HepG2 (cell line): Measurements from ENCODE around the gene FRMD3. TPM values are rescaled to one million over a fixed set of nuclear protein-coding genes. Genes with fewer than 3 reads are reported as not detected.

ENCODE experiments used
- ATAC-seq: fragments of 200-7000 bp; cut with Tn5 transposase; 3 replicates; pipeline ENCODE4 v1.9.1; 2020; ENCODE audit warnings: mild to moderate bottlenecking, moderate library complexity
- BruUV-seq: library from RNA; stranded (reverse); fragments of 400-500 nt; replicated peaks from 2 replicates; lab custom pipeline; 2021; lab: Mats Ljungman, UMichigan
- CTCF ChIA-PET: fragments of 300-600 bp; formaldehyde crosslinking; extraction: SDS; loops from one replicate; lab custom pipeline; 2021; ENCODE audit warnings: low total read pairs, inconsistent platforms, low intra/inter-chr PET ratio; lab: Yijun Ruan, JAX
- POLR2A ChIA-PET: fragments of 350-600 bp; sonication (Branson Sonifier 250); formaldehyde crosslinking; loops from one replicate; lab custom pipeline; 2020; ENCODE audit warnings: antibody characterized with exemption, inconsistent platforms; lab: Yijun Ruan, JAX
- DNase-seq: peaks from one replicate; pipeline ENCODE4 v3.0.0-alpha.2; 2015; ENCODE audit warnings: low spot score
- FAIRE-seq: peaks from 3 replicates; lab custom pipeline; 2011; peaks lifted over from hg19 to GRCh38; lab: Jason Lieb, UNC
- H2AFZ ChIP-seq: one replicate; pipeline ENCODE4 v1.6.1; 2011; ENCODE audit warnings: low read length, inconsistent platforms
- H3K27ac ChIP-seq: fragments of 300-600 bp; 3 replicates; pipeline ENCODE4 v1.8.0; 2011; ENCODE audit warnings: mixed run types, mild to moderate bottlenecking, mixed read lengths, low read length, inconsistent platforms; ENCODE audit not compliant: insufficient read depth; ENCODE audit errors: extremely low read length
- H3K27me3 ChIP-seq, 2 experiments: fragments of 200-600 bp in 1 of 2; 2 replicates in 1 of 2; 3 replicates in 1 of 2; pipeline versions ENCODE4 v1.6.0 to v1.8.0; 2011; ENCODE audit warnings: low read length in 2 of 2, mild to moderate bottlenecking in 2 of 2, moderate library complexity in 2 of 2, inconsistent platforms in 1 of 2; ENCODE audit not compliant: insufficient read depth in 2 of 2, control insufficient read depth in 1 of 2
- H3K36me3 ChIP-seq, 2 experiments: fragments of 200-600 bp in 1 of 2; replicated peaks in 1 of 2; 2 replicates in 1 of 2; 3 replicates in 1 of 2; pipeline versions ENCODE4 v1.5.1 to v1.8.0; 2011; ENCODE audit warnings: low read length in 2 of 2, inconsistent platforms in 1 of 2; ENCODE audit not compliant: insufficient read depth in 2 of 2, control insufficient read depth in 1 of 2
- H3K4me1 ChIP-seq: 2 replicates; pipeline ENCODE4 v1.5.1; 2012; ENCODE audit warnings: low read length, inconsistent platforms; ENCODE audit not compliant: insufficient read depth
- H3K4me2 ChIP-seq: 2 replicates; pipeline ENCODE4 v1.6.0; 2011; ENCODE audit warnings: low read depth, low read length, inconsistent platforms
- H3K4me3 ChIP-seq, 3 experiments: fragments of 200-600 bp in 1 of 3; sonication (generic), shearing (Covaris generic) in 1 of 3; replicated peaks in 1 of 3; 2 replicates each; pipeline ENCODE4 v1.5.1; 2011 to 2016; ENCODE audit warnings: low read length in 3 of 3, inconsistent platforms in 2 of 3, low read depth in 2 of 3, mild to moderate bottlenecking in 2 of 3, control low read depth in 1 of 3, mixed read lengths in 1 of 3; ENCODE audit not compliant: insufficient read depth in 1 of 3
- H3K79me2 ChIP-seq: one replicate; pipeline ENCODE4 v1.6.1; 2011; ENCODE audit warnings: low read length, inconsistent platforms; ENCODE audit not compliant: insufficient read depth
- H3K9ac ChIP-seq: 2 replicates; pipeline ENCODE4 v1.6.0; 2011; ENCODE audit warnings: mild to moderate bottlenecking, low read depth, low read length, inconsistent platforms; ENCODE audit not compliant: insufficient read depth
- H3K9me3 ChIP-seq: 2 replicates; pipeline ENCODE4 v1.5.1; 2012; ENCODE audit warnings: mild to moderate bottlenecking, low read length
- H4K20me1 ChIP-seq: 2 replicates; pipeline ENCODE4 v1.6.0; 2011; ENCODE audit warnings: inconsistent platforms, mild to moderate bottlenecking, low read length, moderate library complexity; ENCODE audit not compliant: insufficient read depth
- SYNCRIP ChIP-seq: fragments of 200-400 bp; formaldehyde crosslinking; IDR thresholded peaks from 2 replicates; pipeline ENCODE4 v1.6.1; 2018; ENCODE audit warnings: mild to moderate bottlenecking, low read depth, low read length; ENCODE audit not compliant: insufficient read depth
- ZNF337 ChIP-seq: sonication (generic); formaldehyde crosslinking; IDR thresholded peaks from 2 replicates; pipeline ENCODE4 v1.5.1; 2020; ENCODE audit warnings: missing genetic modification reagents, low read depth, mild to moderate bottlenecking, borderline replicate concordance
- ZNF563 ChIP-seq: sonication (generic); formaldehyde crosslinking; IDR thresholded peaks from 2 replicates; pipeline ENCODE4 v1.8.0; 2022; ENCODE audit warnings: mild to moderate bottlenecking, moderate library complexity, missing genetic modification reagents
- ZNF569 ChIP-seq: sonication (generic); formaldehyde crosslinking; IDR thresholded peaks from 2 replicates; pipeline ENCODE4 v1.5.0; 2020; ENCODE audit warnings: mild to moderate bottlenecking, missing genetic modification reagents, moderate library complexity, borderline replicate concordance
- ZNF777 ChIP-seq: sonication (generic); formaldehyde crosslinking; IDR thresholded peaks from 2 replicates; pipeline ENCODE4 v1.4.0; 2020; ENCODE audit warnings: missing genetic modification reagents
- WGBS: methylation state at CpG from one replicate; pipeline ENCODE4 v1.1.6; 2017; ENCODE audit warnings: low lambda C conversion rate; 5-methylcytosine and 5-hydroxymethylcytosine counted together
- in situ Hi-C: cut with HindIII; loops from 2 replicates; pipeline ENCODE4 v1.10.0; 2017; ENCODE audit warnings: low pct_unique_long_range_greater_than_20kb; ENCODE audit not compliant: extremely low pct_ligation_motif_present
- intact Hi-C: fragments of 100-400 bp; cut with micrococcal nuclease; formaldehyde crosslinking; loops from one replicate; pipeline ENCODE4 v1.10.0; 2022; ENCODE audit not compliant: unreplicated experiment
- polyA plus RNA-seq, 8 experiments: library from polyadenylated mRNA; depleted of rRNA in 3 of 8; stranded (reverse) in 7 of 8; unstranded in 1 of 8; fragments of >200 nt; fragmentation: Illumina TruSeq in 4 of 8; extraction: Trizol in 4 of 8; gene quantifications; 2 replicates each; pipeline versions ENCODE4 v1.2.1 to v1.2.3, GENCODE V29; 2011 to 2016; ENCODE audit warnings: low read depth in 4 of 8, missing spikeins in 1 of 8, mixed read lengths in 1 of 8; ENCODE audit not compliant: insufficient read depth in 1 of 8
- total RNA-seq, 5 experiments: library from RNA; depleted of rRNA; stranded (reverse); fragments of >200 nt; fragmentation: Illumina TruSeq; extraction: Trizol; gene quantifications; 2 replicates each; pipeline ENCODE4 v1.2.3, GENCODE V29; 2016; ENCODE audit warnings: low read depth in 1 of 5
- TF ChIP-seq, protein P1 (sequence below): sonication (generic); formaldehyde crosslinking; conservative IDR thresholded peaks from 2 replicates; pipeline ENCODE4 v1.4.0; 2020; ENCODE audit warnings: missing genetic modification reagents
- TF ChIP-seq, protein P2 (sequence below): sonication (generic); formaldehyde crosslinking; IDR thresholded peaks from 2 replicates; pipeline ENCODE4 v1.5.0; 2020; ENCODE audit warnings: missing genetic modification reagents
- TF ChIP-seq, protein P3 (sequence below): sonication (generic); formaldehyde crosslinking; conservative IDR thresholded peaks from 2 replicates; pipeline ENCODE4 v1.8.1; 2023; ENCODE audit warnings: missing genetic modification reagents

The FRMD3 gene
- total and polyA plus RNA-seq, 2 of the 13 experiments (the other 11 are each of a cell fraction or from before 2014, with no cell fraction given) = 3.2 to 7.7 TPM

DNA sequence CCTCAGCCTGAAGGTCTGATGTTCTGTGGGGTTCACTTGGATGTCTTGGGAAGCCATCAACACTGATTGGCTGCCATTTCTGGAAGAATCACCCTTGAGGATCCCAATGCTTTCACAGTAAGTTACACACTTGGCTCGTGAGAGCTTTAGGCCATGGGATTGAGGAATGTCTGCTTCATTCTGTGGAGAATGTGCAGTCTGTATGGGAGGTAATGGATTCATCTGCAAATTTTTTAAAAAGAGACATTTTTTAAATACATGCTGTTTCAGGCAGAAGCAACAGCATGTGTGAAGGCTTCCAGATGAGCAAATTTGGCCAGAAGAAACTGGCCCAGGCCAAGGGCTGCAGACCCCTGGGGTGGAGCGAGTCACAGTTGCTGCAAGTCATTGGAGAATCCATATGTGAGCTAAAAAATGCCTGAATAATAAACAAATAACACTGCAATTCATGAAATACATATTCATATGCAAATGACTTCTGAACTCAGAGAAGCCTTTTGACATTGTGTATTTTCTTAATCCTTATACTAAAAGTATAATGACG lies 328.9 kb downstream of the FRMD3 start:
- 27% methylated on average over 3 of the region's 3 CpGs for WGBS
- H3K9ac ChIP-seq = no peak overlapping the region
- intact Hi-C loops = no loop called here
- FAIRE-seq (no peak), DNase-seq (no peak), ATAC-seq (no peak)
- TF ChIP-seq, protein P1, sequence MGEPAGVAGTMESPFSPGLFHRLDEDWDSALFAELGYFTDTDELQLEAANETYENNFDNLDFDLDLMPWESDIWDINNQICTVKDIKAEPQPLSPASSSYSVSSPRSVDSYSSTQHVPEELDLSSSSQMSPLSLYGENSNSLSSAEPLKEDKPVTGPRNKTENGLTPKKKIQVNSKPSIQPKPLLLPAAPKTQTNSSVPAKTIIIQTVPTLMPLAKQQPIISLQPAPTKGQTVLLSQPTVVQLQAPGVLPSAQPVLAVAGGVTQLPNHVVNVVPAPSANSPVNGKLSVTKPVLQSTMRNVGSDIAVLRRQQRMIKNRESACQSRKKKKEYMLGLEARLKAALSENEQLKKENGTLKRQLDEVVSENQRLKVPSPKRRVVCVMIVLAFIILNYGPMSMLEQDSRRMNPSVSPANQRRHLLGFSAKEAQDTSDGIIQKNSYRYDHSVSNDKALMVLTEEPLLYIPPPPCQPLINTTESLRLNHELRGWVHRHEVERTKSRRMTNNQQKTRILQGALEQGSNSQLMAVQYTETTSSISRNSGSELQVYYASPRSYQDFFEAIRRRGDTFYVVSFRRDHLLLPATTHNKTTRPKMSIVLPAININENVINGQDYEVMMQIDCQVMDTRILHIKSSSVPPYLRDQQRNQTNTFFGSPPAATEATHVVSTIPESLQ (CRISPR knock-in tag) = no peak
- TF ChIP-seq, protein P2, sequence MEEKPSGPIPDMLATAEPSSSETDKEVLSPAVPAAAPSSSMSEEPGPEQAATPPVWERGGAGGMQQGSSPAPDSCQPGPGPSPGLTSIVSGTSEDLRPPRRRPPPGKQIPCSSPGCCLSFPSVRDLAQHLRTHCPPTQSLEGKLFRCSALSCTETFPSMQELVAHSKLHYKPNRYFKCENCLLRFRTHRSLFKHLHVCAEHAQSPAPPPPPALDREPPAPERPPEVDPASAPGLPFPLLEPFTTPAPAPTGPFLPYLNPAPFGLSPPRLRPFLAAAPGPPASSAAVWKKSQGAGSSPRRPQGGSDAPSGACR (CRISPR knock-in tag) = no peak
- TF ChIP-seq ZNF569 (CRISPR knock-in tag) = no peak
- no peak for TF ChIP-seq ZNF337
- no peak for TF ChIP-seq SYNCRIP
- TF ChIP-seq, protein P3, sequence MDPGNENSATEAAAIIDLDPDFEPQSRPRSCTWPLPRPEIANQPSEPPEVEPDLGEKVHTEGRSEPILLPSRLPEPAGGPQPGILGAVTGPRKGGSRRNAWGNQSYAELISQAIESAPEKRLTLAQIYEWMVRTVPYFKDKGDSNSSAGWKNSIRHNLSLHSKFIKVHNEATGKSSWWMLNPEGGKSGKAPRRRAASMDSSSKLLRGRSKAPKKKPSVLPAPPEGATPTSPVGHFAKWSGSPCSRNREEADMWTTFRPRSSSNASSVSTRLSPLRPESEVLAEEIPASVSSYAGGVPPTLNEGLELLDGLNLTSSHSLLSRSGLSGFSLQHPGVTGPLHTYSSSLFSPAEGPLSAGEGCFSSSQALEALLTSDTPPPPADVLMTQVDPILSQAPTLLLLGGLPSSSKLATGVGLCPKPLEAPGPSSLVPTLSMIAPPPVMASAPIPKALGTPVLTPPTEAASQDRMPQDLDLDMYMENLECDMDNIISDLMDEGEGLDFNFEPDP (CRISPR knock-in tag) = no peak
- no peak for TF ChIP-seq ZNF777 (CRISPR knock-in tag)
- no peak for TF ChIP-seq ZNF563 (CRISPR knock-in tag)
- no peak overlapping the region for H2AFZ ChIP-seq
- no peak overlapping the region for H3K4me2 ChIP-seq
- BruUV-seq = no TSS peak
- H3K27ac ChIP-seq = no peak overlapping the region
- POLR2A ChIA-PET = no interaction called here
- no peaks in the 10 kb centered on the region for H3K79me2 ChIP-seq
- in situ Hi-C loops = no loop called here
- H3K4me1 ChIP-seq = peaks cover 10% of the 10 kb centered on the region
- no peak overlapping the region for H3K4me3 ChIP-seq
- no peaks in the 10 kb centered on the region for H3K9me3 ChIP-seq
- CTCF ChIA-PET = no interaction called here
- H4K20me1 ChIP-seq = no peaks in the 10 kb centered on the region
- no peaks in the 10 kb centered on the region for H3K36me3 ChIP-seq
- H3K27me3 ChIP-seq = no peaks in the 10 kb centered on the region
